ENCODE measurements around the gene MED13L. TPM values are rescaled to one million over a fixed set of nuclear protein-coding genes. Genes with fewer than 3 reads are reported as not detected.

Gene MED13L
- total and polyA plus RNA-seq, 2 donors (not counting 3 experiments of a cell fraction or from before 2014, with no cell fraction given) = 27.4 to 93.6 TPM

- no TSS peak for BruUV-seq (replicated peaks)
These were observed 115.4 kb downstream of the MED13L start for GRCh38 chr12:116162071-116162470.

DNA sequence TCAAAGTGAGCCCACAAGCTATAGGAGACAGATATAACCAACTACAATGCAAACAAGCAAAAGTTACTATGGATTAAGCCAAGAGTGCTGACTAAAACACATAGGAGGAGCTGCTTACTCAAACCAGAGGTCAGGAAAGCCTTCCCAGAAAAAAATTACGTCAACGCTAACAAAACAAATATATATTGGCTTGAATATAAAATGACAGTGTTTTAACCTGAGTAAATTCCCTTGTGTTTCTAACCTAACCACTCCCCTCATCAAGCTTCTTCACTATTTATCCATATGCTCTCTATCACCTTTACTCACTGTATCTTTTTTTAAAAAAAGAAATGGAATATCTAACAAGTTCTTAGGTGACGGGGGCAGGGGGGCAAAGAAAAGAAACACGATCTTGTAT, 115.9 kb downstream of the MED13L start:
- Histone ChIP-seq H3K4me2 (ENCODE audit: insufficient read depth, low read length) (no peak overlapping the region), H3K9me3 (replicated peaks; ENCODE audit: control insufficient read depth, insufficient read depth, low read length) (no peaks in the 10 kb centered on the region), H3K4me3 (replicated peaks in 1 of 3; ENCODE audit: insufficient read depth in 1 of 3, low read depth in 1 of 3, low read length in 3 of 3) (no peak overlapping the region), H2AFZ (ENCODE audit: low read depth, low read length) (no peak overlapping the region), H3K27ac (ENCODE audit: insufficient read depth, low read depth, low read length) (no peak overlapping the region), H3K9me1 (replicated peaks; ENCODE audit: control insufficient read depth, extremely low read depth, insufficient read depth, low read length) (peaks cover under 1% of the 10 kb centered on the region), H3K36me3 (ENCODE audit: control insufficient read depth in 2 of 2, extremely low read depth in 1 of 2, insufficient read depth in 2 of 2, low read length in 2 of 2) (no peaks in the 10 kb centered on the region), H4K20me1 (replicated peaks; ENCODE audit: control insufficient read depth, extremely low read depth, insufficient read depth, low read length) (peaks cover 30% of the 10 kb centered on the region), H3K79me2 (ENCODE audit: control insufficient read depth, insufficient read depth, low read length) (peaks cover 74% of the 10 kb centered on the region), H3K4me1 (ENCODE audit: control insufficient read depth, extremely low read depth, insufficient read depth, low read length) (peaks cover 9% of the 10 kb centered on the region), H3K27me3 (ENCODE audit: control insufficient read depth in 2 of 2, insufficient read depth in 2 of 2, low read length in 2 of 2) (no peaks in the 10 kb centered on the region), H3K9ac (replicated peaks; ENCODE audit: extremely low read depth, insufficient read depth, low read length) (no peak overlapping the region)
- BruUV-seq (replicated peaks) = no TSS peak
- ChIA-PET CTCF (interaction anchor here (1.1 to 1.9 kb wide), 4 partner anchors 10 to 42 kb away, joined by 3 to 10 read pairs (median 6); no protein-coding TSS in a partner anchor), POLR2A (no interaction called here)
- dilution Hi-C loops (cut with MboI; ENCODE audit: extremely low pct_ligation_motif_present, low sequenced_read_pairs) (no loop called here), intact Hi-C loops (cut with micrococcal nuclease) (no loop called here)
- DNase-seq (ENCODE audit: low read depth, low spot score) (no peak), FAIRE-seq (no peak)
- no peak for TF ChIP-seq GATA2 (IDR thresholded peaks at IDR 0.05; ENCODE audit: insufficient read depth, insufficient read length, low read depth, low read length)
- no peak for TF ChIP-seq FOS (IDR thresholded peaks at IDR 0.05; ENCODE audit: borderline replicate concordance, insufficient read depth, low read length)
- no peak for TF ChIP-seq MYC (IDR thresholded peaks at IDR 0.05; ENCODE audit: low read depth, low read length)
- no peak for TF ChIP-seq MAX (IDR thresholded peaks at IDR 0.05; ENCODE audit: insufficient read depth, insufficient read length)
- no peak for TF ChIP-seq CTCF (IDR thresholded peaks at IDR 0.05; ENCODE audit: extremely low read depth in 1 of 2, insufficient read depth in 1 of 2, low read depth in 1 of 2, low read length in 2 of 2)
- TF ChIP-seq POLR2A (IDR thresholded peaks at IDR 0.05; ENCODE audit: low read depth, low read length) = no peak
- no peak for TF ChIP-seq EZH2 (IDR thresholded peaks at IDR 0.05; ENCODE audit: borderline replicate concordance, low read depth, low read length, severe bottlenecking)
- no peak for TF ChIP-seq POLR2AphosphoS5 (IDR thresholded peaks at IDR 0.05; ENCODE audit: insufficient read depth, low read depth, low read length)
- no peak for TF ChIP-seq JUN (IDR thresholded peaks at IDR 0.05; ENCODE audit: borderline replicate concordance, insufficient read depth, insufficient read length, low read depth)

More at GRCh38 chr12:116162071-116162470, 115.4 kb downstream of the MED13L start:
- Histone ChIP-seq H2AFZ (ENCODE audit: low read depth, low read length) (no peak overlapping the region), H3K27me3 (ENCODE audit: control insufficient read depth in 2 of 2, insufficient read depth in 2 of 2, low read length in 2 of 2) (no peaks in the 10 kb centered on the region), H3K9me3 (replicated peaks; ENCODE audit: control insufficient read depth, insufficient read depth, low read length) (no peaks in the 10 kb centered on the region), H3K4me2 (ENCODE audit: insufficient read depth, low read length) (no peak overlapping the region), H4K20me1 (replicated peaks; ENCODE audit: control insufficient read depth, extremely low read depth, insufficient read depth, low read length) (peaks cover 28% of the 10 kb centered on the region), H3K27ac (ENCODE audit: insufficient read depth, low read depth, low read length) (no peak overlapping the region), H3K9ac (replicated peaks; ENCODE audit: extremely low read depth, insufficient read depth, low read length) (no peak overlapping the region), H3K79me2 (ENCODE audit: control insufficient read depth, insufficient read depth, low read length) (peaks cover 70% of the 10 kb centered on the region), H3K36me3 (ENCODE audit: control insufficient read depth in 2 of 2, extremely low read depth in 1 of 2, insufficient read depth in 2 of 2, low read length in 2 of 2) (no peaks in the 10 kb centered on the region), H3K4me3 (replicated peaks in 1 of 3; ENCODE audit: insufficient read depth in 1 of 3, low read depth in 1 of 3, low read length in 3 of 3) (no peak overlapping the region), H3K4me1 (ENCODE audit: control insufficient read depth, extremely low read depth, insufficient read depth, low read length) (peaks cover 9% of the 10 kb centered on the region), H3K9me1 (replicated peaks; ENCODE audit: control insufficient read depth, extremely low read depth, insufficient read depth, low read length) (no peaks in the 10 kb centered on the region)
- CTCF ChIA-PET = interaction anchor here (1.1 to 1.9 kb wide), 4 partner anchors 9 to 41 kb away, joined by 3 to 10 read pairs (median 6); no protein-coding TSS in a partner anchor
- no peak for DNase-seq (ENCODE audit: low read depth, low spot score)
- FAIRE-seq = no peak
- TF ChIP-seq EZH2 (IDR thresholded peaks at IDR 0.05; ENCODE audit: borderline replicate concordance, low read depth, low read length, severe bottlenecking) (no peak), FOS (IDR thresholded peaks at IDR 0.05; ENCODE audit: borderline replicate concordance, insufficient read depth, low read length) (no peak), MAX (IDR thresholded peaks at IDR 0.05; ENCODE audit: insufficient read depth, insufficient read length) (no peak), JUN (IDR thresholded peaks at IDR 0.05; ENCODE audit: borderline replicate concordance, insufficient read depth, insufficient read length, low read depth) (no peak), POLR2AphosphoS5 (IDR thresholded peaks at IDR 0.05; ENCODE audit: insufficient read depth, low read depth, low read length) (no peak)
- intact Hi-C loops (cut with micrococcal nuclease) = loop anchor here (2.0 kb wide), 1 partner anchor 13 kb away; no protein-coding TSS in a partner anchor
- dilution Hi-C loops (cut with MboI; ENCODE audit: extremely low pct_ligation_motif_present, low sequenced_read_pairs) = no loop called here
- POLR2A ChIA-PET = no interaction called here
